Measurements from ENCODE around the gene SPART. TPM values are rescaled to one million over a fixed set of nuclear protein-coding genes. Genes with fewer than 3 reads are reported as not detected.

The SPART gene
- polyA plus RNA-seq, 1 donor (not counting 4 experiments of a cell fraction or from before 2014, with no cell fraction given), result 35.5 TPM

GRCh38 chr13:36357692-36358091, 11.5 kb upstream of the SPART start:
- no peak overlapping the region for H3K27ac ChIP-seq (ENCODE audit: control insufficient read depth, insufficient read depth, low read length)
- no peak overlapping the region for H3K4me2 ChIP-seq (ENCODE audit: control insufficient read depth, extremely low read depth, insufficient read depth, low read depth, low read length)
- no peak for TF ChIP-seq EZH2 (IDR thresholded peaks at IDR 0.05; ENCODE audit: low read length)
- no peak for TF ChIP-seq CTCF (optimal IDR thresholded peaks at IDR 0.05 in 1 of 3, IDR thresholded peaks at IDR 0.05 in 1 of 3, conservative IDR thresholded peaks at IDR 0.05 in 1 of 3; ENCODE audit: extremely low read depth in 1 of 3, insufficient read depth in 2 of 3, low read length in 3 of 3)
- no peak for FAIRE-seq
- no peak overlapping the region for H3K9ac ChIP-seq (ENCODE audit: control insufficient read depth, extremely low read depth, insufficient read depth, low read length)
- H2AFZ ChIP-seq (ENCODE audit: control insufficient read depth, low read length), result no peak overlapping the region
- H3K79me2 ChIP-seq (ENCODE audit: control insufficient read depth, insufficient read depth, low read length), result no peaks in the 10 kb centered on the region
- H3K4me1 ChIP-seq (ENCODE audit: control insufficient read depth, extremely low read depth, insufficient read depth, low read length), result peaks cover 4% of the 10 kb centered on the region
- no peaks in the 10 kb centered on the region for H3K27me3 ChIP-seq (ENCODE audit: control insufficient read depth, extremely low read depth, insufficient read depth, low read length)
- H4K20me1 ChIP-seq (ENCODE audit: control insufficient read depth, extremely low read depth, insufficient read depth, low read length), result no peaks in the 10 kb centered on the region
- H3K36me3 ChIP-seq (ENCODE audit: control insufficient read depth in 2 of 2, extremely low read depth in 1 of 2, insufficient read depth in 2 of 2, low read length in 2 of 2), result no peaks in the 10 kb centered on the region
- DNase-seq (ENCODE audit: low read depth, low spot score), result no peak
- dilution Hi-C loops (cut with MboI; ENCODE audit: extremely low pct_ligation_motif_present, low sequenced_read_pairs), result no loop called here
- no peak overlapping the region for H3K4me3 ChIP-seq (ENCODE audit: control insufficient read depth in 2 of 3, extremely low read depth in 1 of 3, insufficient read depth in 2 of 3, low read depth in 1 of 3, low read length in 3 of 3)
- H3K9me3 ChIP-seq (ENCODE audit: control insufficient read depth, low read depth, low read length), result no peaks in the 10 kb centered on the region
- H3K9me1 ChIP-seq (ENCODE audit: control insufficient read depth, extremely low read depth, insufficient read depth, low read length), result no peaks in the 10 kb centered on the region

- no peaks in the 10 kb centered on the region for H3K9me3 ChIP-seq (ENCODE audit: control insufficient read depth, low read depth, low read length)
- H3K27me3 ChIP-seq (ENCODE audit: control insufficient read depth, extremely low read depth, insufficient read depth, low read length), result no peaks in the 10 kb centered on the region
- no peak for DNase-seq (ENCODE audit: low read depth, low spot score)
- H3K4me1 ChIP-seq (ENCODE audit: control insufficient read depth, extremely low read depth, insufficient read depth, low read length), result no peaks in the 10 kb centered on the region
- H3K9me1 ChIP-seq (ENCODE audit: control insufficient read depth, extremely low read depth, insufficient read depth, low read length), result no peaks in the 10 kb centered on the region
- no peak for TF ChIP-seq EZH2 (IDR thresholded peaks at IDR 0.05; ENCODE audit: low read length)
- TF ChIP-seq CTCF (optimal IDR thresholded peaks at IDR 0.05 in 1 of 3, IDR thresholded peaks at IDR 0.05 in 1 of 3, conservative IDR thresholded peaks at IDR 0.05 in 1 of 3; ENCODE audit: extremely low read depth in 1 of 3, insufficient read depth in 2 of 3, low read length in 3 of 3), result no peak
- dilution Hi-C loops (cut with MboI; ENCODE audit: extremely low pct_ligation_motif_present, low sequenced_read_pairs), result no loop called here
- H2AFZ ChIP-seq (ENCODE audit: control insufficient read depth, low read length), result no peak overlapping the region
- no peaks in the 10 kb centered on the region for H3K79me2 ChIP-seq (ENCODE audit: control insufficient read depth, insufficient read depth, low read length)
- H3K36me3 ChIP-seq (ENCODE audit: control insufficient read depth in 2 of 2, extremely low read depth in 1 of 2, insufficient read depth in 2 of 2, low read length in 2 of 2), result no peaks in the 10 kb centered on the region
- H3K9ac ChIP-seq (ENCODE audit: control insufficient read depth, extremely low read depth, insufficient read depth, low read length), result no peak overlapping the region
- no peaks in the 10 kb centered on the region for H4K20me1 ChIP-seq (ENCODE audit: control insufficient read depth, extremely low read depth, insufficient read depth, low read length)
- no peak overlapping the region for H3K27ac ChIP-seq (ENCODE audit: control insufficient read depth, insufficient read depth, low read length)
- no peak overlapping the region for H3K4me2 ChIP-seq (ENCODE audit: control insufficient read depth, extremely low read depth, insufficient read depth, low read depth, low read length)
- H3K4me3 ChIP-seq (ENCODE audit: control insufficient read depth in 2 of 3, extremely low read depth in 1 of 3, insufficient read depth in 2 of 3, low read depth in 1 of 3, low read length in 3 of 3), result no peak overlapping the region
- no peak for FAIRE-seq
Observed at GRCh38 chr13:36357231-36357630, 11.0 kb upstream of the SPART start.
